HG02623 (cell line): ENCODE data around the gene DARS1.

Experiments
- ATAC-seq: cut with Tn5 transposase; IDR thresholded peaks from one replicate; pipeline ENCODE4 v1.9.1; 2021; ENCODE audit warnings: moderate library complexity; ENCODE audit not compliant: unreplicated experiment

The DARS1 gene

DNA sequence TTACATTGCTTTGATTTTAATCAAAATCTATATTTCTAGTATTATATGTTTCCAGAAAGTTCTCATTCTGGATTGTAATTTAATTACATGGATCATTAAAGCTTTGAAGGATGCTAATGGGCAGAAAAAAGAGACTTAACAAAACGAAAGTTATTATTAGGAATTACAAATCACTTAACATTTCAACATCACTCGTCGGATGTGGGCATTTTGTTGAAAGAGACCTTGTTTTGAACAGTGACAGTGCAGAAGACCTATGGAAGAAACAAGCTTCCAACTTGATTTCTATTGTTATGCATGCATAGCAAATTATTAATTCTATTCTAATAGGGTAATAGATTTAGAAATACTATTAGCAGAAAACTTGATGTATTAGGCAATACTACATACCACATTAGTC, 31.4 kb upstream of the DARS1 start:
- ATAC-seq: no peak

DNA sequence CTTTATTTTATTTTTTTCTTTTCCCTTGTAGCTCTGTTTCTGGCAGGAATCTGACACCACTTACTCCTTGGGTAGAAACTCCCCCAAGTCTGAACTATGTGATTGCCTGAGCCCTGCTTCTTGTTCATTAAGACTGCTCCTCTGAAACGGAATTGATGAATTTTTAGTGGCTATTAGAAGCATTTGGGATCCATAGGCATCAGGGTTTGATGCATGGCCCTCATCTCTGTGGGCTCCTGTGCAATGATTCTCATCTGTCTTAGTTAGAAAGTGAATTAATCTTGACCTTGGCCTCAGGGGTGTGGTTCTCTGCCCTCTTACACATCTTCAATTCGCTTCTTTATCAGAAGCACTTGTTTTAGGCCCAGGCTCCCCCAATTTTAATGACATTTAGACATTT, 31.0 kb upstream of the DARS1 start:
- ATAC-seq: no peak

DNA sequence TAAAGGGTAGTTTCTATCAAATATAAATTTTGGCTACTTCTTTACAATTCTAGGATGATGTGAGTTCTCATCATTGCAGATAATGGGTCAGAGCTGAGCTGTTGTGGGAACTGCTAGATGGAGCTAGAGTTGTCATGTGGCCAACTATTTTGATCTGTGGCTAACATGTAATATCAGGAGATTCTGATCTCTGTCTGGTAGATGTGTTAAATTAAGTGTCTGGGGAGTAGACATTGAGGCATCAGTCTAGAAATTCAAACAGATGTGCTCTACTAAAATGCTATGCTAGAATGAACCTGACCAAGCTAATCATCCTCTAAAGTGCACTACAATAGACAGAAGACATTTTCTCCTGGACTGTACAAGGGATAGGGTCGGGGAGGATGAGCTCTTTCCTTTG, 30.3 kb upstream of the DARS1 start:
- no peak for ATAC-seq

- ATAC-seq: no peak
Measured at GRCh38 chr2:136014411-136014810, 29.0 kb upstream of the DARS1 start.

DNA sequence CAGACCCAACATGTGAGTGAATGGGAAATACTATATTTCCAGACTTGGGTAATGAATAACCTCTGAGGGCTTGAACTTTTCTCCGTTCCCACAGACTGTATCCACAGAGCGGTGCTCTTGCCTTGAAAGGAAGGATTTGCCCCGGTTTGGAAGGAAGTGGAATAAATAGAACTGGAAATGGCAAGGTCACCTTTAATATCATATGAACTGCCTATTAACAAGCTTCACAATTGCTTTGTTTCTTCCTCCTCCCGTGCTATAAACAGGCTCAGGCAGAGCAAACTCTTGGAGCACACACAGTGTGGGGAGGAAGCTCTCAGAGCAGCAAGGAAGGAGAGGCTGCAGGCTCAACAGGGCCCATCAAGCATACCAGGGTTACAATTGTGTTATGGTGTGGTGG, 28.5 kb upstream of the DARS1 start:
- no peak for ATAC-seq

- no peak for ATAC-seq
Measured at GRCh38 chr2:136013136-136013685, 27.8 kb upstream of the DARS1 start.

- no peak for ATAC-seq
Measured at GRCh38 chr2:136012315-136012714, 26.9 kb upstream of the DARS1 start.

GRCh38 chr2:136010126-136010525, 24.7 kb upstream of the DARS1 start:
- ATAC-seq: no peak

GRCh38 chr2:136008205-136008865, 22.9 kb upstream of the DARS1 start:
- no peak for ATAC-seq

DNA sequence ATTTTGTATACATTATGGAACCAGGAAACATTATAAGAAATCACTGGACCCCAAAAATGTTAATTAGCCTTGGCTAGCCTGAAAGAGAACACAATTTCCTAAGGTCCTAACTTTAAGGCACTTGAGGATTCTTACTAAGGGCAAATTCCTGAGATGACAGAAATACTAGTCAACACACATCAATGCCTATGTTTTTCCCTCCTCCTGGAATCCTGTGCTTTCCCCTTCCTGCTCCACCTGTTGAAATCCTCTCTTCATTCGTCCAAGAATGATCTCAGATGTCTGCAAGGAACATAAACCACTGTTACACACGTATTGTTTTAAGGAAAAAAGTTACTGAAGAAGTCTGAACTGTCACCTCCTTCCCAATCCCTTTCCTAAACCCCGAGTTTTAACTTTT, 21.2 kb upstream of the DARS1 start:
- ATAC-seq: no peak

DNA sequence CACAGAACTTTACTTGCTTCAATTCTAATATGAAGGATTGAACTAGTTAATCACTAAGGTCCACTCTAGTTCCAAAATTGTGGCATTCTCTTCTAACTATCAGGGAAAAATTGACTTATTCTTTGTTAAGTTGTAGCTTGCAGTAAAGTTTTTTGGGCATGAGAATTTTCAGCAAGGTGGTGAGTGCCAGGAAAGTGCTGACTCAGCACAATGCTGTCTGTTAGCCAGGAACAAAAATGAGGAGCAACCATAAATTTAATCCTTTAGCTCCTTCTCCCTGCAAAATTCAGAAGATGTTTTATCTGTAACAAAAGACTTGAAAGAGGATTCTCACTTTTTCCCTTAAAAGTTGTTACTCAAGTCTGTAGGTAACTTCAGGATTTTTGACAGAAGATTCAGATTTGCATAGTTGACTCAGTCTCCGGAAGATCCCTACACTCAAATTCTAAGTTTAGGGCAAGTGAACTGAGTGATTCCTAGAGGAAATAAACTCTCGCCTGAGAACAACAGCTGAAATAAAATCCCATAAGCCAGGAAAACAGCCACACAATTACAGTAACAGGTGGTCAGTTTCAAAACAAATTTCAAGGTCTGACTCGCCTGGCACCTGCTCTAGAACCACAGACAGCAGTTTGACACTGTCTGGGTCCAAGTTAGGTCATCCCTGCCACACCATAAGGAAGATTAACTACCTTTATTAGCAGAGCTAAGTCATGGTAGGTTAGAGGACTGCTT, 20.2 kb upstream of the DARS1 start:
- ATAC-seq: peak; percentile 69

- no peak for ATAC-seq
Measured at GRCh38 chr2:136004965-136005364, 19.5 kb upstream of the DARS1 start.

DNA sequence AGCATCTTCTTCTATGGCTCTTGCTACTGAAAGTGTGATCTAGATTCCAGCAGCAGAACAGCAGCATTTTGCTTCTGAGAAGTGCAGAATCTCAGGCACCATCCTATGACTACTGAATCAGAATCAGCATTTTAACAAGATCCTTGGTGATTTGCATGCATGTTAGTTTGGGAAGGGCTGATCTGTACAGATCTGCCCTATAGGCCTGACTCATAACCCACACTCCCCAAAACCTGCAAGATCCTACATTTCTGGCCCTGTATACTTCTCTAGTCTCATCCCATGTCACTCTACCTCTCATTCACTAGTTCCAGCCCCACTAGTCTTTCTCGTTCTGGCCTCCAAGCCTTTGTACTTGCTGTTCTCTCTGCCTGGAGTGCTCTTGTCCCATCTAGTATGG, 15.7 kb upstream of the DARS1 start:
- ATAC-seq: no peak

GRCh38 chr2:136000502-136000901, 15.1 kb upstream of the DARS1 start:
- peak; percentile 45 for ATAC-seq

DNA sequence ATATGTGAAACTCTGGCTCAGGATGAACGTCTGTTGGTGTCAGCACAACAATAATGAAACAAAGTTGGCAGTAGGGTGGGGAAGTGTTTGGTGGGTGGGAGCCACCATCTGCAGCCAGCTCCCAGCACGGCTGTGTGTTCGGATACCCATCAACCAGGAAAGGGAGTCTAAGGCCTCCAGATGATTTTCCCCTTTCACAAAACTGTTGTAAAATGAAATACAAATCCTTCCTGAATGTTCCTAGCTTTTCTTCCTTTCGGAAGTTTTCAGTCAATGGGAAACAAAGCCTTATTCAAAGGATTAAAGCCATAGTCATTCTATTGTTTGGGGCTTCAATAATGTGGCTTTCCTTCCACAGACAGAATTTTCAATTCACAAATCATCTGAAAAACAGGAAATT, 14.5 kb upstream of the DARS1 start:
- no peak for ATAC-seq

- no peak for ATAC-seq
Measured at GRCh38 chr2:135998879-135999278, 13.5 kb upstream of the DARS1 start.

DNA sequence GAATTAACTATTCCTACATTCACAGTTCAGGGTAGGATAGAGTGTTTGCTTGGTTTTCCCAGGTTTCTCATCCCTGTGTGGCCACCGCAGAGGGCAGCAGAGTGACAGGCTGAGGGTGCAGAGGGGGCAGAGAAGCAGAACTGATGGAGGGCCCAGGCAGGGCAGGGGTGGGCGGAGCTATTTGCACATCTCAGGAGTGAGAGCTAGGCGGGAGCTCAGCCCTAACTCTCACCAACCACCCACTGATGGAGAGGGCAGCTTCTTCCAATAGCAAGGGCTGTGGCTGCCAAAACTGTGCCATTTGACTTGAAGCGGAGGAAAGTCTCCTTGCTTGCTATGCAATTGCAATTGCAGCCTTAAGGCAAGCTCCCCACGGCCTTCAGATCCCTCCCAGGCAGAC, 12.0 kb upstream of the DARS1 start:
- peak; percentile 51 for ATAC-seq

- no peak for ATAC-seq
Measured at GRCh38 chr2:135996304-135996703, 10.9 kb upstream of the DARS1 start.

- no peak for ATAC-seq
Measured at GRCh38 chr2:135994281-135994680, 8.9 kb upstream of the DARS1 start.

GRCh38 chr2:135993421-135993820, 8.0 kb upstream of the DARS1 start:
- no peak for ATAC-seq

DNA sequence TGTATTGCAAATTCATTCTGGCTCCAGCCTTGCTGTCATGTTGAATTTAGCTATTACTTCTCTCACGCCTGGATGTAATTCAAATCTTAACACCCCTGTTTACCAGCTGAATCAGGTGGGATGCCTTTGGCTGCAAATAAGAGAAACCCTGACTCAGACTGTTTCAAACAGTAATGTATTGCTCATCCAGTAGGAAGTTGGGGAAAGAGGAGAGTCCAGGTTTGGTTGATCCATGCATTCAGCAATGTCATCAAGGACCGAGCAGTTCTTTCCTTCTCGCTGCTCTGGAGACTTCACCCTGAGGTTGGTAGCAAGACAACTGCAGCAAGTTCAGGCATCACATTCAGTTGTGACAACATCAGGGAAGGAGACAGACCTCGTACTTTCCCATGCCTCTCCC, 6.4 kb upstream of the DARS1 start:
- no peak for ATAC-seq

- no peak for ATAC-seq
Measured at GRCh38 chr2:135987441-135987840, 2.0 kb upstream of the DARS1 start.
